T-helper 2 cell (primary cell): ENCODE measurements around the gene EIF4G3.

Experiments used
- DNase-seq, 5 experiments: peaks; one replicate each; pipeline versions ENCODE4 v3.0.0 to v3.0.0-alpha.2; 2012 to 2022

Gene EIF4G3

DNA sequence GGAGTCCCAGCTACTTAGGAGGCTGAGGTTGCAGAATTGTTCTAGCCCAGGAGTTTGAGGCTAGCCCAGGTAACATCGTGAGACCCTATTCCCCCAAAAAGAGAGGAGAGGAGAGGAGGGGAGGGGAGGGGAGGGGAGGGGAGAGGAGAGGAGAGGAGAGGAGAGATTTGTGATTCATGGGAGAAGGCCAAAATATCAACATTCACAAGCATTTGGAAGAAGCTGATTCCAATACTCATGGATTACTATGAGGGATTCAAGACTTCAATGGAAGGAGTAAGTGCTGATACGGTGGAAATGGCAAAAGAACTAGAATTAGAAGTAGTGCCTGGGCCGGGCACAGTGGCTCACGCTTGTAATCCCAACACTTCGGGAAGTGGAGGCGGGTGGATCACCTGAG lies 187.8 kb downstream of the EIF4G3 start:
- no peak for DNase-seq

DNA sequence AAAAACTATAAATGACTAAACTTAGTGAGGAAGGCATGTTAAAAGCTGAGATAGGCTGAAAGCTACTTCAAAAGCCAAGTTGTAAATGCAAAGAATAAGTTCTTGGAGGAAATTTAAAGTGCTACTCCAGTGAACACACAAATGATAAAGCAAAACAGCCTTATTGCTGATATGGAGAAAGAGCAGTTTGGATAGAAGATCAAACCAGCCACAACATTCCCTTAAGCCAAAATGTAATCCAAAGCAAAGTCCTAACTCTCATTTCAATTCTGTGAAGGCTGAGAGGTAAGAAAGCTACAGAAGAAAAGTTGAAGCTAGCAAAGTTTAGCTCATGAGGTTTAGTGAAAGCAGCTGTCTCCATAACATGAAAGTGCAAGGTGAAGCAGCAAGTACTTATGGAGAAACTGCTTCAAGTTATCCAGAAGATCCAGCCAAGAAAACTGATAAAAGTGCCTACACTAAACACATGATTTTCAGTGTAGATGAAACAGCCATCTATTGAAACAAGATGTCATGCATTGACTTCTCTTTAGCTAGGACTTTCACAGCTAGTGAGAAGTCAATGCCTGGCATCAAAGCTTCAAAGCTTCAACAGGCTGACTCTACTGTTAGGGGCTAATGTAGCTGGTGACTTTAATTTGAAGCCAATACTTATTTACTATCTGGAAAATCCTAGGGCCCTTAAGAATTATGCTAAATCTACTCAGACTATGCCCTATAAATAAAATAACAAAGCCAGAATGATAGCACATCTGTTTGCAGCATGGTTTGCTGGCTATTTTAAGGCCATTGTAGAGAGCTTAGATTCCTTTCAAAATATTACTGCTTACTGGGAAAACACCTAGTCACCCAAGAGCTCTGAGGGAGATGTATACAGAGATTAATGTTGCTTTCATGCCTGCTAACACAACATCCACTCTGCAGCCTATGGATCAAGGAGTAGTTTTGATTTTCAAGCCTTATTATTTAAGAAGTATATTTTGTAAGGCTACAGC lies 188.6 kb downstream of the EIF4G3 start:
- DNase-seq: peak in 1 of 5 experiments; percentile 26

DNA sequence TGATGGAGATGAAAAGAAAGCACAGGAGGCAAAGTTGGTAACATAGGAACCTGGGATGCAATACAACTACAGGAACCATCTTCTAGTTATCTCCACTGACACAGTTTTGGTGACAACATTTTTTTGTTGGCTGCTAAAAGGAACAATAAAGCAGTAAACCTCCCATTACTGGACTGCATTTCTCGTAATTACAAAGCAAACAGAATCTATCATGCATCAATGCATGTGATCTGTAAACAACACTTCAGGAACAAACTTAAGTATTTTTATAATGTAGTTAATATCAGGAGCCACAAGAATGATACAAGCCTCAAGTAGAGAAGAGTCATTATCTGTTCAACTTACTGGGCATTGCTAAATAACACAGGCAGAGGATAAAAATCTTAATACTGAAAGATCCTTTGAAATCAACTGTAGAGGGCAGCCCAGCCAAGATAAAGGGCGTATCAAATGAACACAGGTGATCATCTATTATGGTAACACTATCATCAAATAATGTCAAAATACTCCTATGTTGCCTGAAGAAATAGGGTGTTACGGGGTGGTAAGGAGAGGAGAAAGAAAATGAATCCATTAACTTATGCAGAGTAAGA lies 193.3 kb downstream of the EIF4G3 start:
- DNase-seq: no peak

DNA sequence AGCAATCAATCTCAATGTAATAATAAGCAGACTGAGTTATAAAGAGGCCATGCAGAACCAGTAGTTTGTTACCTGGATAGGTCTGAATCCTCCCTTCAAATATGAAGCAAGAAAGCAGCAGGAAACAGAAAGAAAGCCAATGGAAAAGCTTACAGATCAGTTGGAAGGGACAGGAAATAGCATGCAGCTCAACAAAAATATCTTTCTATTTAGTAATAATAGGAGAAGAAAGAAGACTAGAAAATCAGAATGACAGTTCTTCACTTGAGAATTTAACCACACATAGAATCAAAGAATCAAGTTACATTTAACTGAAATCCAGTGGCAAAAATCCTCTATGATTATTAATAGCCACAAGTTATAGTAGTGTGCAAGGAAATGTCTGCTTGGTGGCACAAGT lies 194.4 kb downstream of the EIF4G3 start:
- no peak for DNase-seq

DNA sequence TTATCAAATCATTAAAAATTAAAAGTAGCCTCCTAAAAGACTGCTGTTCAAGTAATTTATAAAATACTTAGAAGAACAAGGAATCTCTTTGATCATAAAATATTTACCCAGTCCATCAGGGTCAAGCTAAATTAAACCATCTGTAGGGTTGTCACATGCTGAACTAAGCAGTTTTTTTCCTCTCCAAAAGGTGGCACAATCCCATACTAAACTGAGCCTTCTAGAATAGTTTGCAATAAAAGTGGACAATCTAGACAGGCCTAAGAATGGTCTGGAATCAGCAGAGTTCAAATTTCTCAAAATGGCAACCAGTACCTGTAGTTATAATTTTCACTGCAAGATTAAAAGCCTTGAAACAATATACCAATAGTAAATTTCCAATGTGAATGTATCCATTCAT lies 194.8 kb downstream of the EIF4G3 start:
- DNase-seq: no peak

DNA sequence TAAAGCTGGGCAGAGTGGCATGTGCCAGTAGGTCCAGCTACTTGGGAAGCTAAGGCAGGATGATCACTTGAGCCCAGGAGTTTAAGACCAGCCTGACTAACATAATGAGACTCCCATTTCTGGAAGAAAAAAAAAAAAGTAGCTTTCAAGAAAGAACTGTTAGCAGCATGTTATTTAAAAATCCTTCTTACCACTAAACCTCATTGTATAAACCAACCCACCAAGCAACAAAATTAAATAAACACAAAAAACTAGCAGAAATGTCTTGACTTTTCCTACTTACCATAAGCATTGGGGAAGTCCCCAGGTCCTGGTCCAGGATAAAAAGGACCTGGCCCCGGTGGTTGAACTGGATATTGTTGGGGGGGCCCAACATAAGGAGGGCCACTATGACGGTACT lies 196.6 kb downstream of the EIF4G3 start:
- no peak for DNase-seq

DNA sequence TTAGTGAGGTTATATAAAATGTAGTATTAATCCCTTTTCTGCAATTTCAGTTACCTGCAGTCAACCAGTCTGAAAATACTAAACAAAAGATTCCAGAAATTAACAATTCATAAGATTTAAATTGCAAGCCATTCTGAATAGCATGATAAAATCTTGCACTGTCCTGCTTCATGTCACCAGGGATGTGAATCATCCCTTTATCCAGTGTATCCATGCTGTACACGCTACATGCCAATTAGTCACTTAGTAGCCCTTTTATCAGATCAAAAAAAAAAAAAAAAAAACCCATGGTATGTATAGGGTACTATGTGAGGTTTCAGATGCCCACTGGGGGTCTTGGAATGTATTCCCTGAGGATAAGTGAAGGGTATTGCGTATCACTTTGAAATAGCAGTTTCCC lies 198.3 kb downstream of the EIF4G3 start:
- DNase-seq: no peak

DNA sequence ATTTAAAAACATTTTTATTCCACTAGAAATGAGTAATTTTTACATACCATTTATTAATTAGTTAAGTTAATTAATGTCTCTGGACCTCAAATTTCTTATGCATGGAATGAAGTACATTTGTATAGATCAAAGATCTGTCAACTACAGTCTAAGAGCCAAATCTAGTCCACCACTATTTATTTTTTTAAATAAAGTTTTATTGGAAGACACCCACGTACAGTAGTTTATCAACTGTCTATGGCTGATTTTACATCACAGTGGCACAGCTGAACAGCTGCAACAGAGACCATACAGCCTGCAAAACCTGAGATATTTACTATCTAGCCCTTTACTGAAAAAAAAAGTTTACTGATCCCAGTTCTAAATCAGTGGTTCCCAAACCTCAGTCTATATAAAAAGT lies 201.0 kb downstream of the EIF4G3 start:
- no peak for DNase-seq

DNA sequence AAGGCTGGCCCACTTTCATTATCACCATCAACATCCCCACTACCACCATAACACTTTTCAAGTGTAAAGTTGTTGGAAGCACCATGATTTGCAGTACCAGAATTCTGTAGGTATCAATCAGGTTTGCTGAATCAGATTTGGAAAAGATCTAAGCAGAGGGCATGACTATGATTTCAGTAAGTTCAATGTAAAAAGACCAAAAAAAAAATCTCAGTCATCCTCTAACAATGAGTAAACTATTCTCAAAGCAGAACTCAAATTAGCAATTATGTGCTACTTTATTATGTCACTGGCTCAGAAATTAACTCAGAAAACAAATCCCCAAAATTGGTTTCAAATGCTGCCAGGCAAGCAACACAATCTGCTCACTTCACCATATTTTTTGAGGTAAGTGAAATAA lies 201.7 kb downstream of the EIF4G3 start:
- DNase-seq: no peak

DNA sequence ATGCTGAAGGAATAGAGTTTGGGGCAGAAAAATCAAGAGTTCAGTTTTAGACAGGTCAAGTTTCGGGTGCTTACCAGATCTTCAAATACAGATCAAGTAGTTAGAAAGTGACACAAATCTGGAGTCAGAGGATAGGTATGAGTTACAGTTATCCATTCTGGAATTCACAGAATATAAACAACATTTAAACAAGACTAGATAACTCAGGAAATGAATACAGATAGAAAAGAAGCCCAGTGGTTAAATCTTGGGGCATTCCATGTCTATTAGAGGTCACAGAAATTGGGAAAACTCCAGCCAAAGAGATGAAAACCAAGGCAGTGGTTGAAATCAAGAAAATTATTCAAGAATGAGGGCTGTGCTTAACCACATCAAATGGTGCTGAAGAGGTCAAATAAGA lies 202.6 kb downstream of the EIF4G3 start:
- DNase-seq: no peak

DNA sequence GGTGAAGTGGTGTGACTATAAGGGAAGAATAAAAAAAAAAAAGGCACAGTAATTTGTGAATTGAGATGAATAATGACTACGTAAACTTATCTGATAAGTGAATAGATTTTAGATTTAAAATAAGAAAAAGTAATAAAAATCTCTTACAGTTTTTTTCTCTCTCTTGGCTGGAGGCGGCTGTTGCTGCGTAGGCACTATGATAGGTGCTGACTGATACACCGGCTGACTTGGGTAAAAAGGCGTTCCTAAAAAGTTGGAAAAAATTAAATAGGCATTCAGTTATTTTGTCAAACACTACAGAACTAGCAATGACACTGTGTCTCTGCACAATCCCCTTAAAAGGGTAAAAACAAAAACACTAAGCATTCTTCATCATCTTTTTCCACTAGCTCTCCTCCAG lies 203.8 kb downstream of the EIF4G3 start:
- no peak for DNase-seq

DNA sequence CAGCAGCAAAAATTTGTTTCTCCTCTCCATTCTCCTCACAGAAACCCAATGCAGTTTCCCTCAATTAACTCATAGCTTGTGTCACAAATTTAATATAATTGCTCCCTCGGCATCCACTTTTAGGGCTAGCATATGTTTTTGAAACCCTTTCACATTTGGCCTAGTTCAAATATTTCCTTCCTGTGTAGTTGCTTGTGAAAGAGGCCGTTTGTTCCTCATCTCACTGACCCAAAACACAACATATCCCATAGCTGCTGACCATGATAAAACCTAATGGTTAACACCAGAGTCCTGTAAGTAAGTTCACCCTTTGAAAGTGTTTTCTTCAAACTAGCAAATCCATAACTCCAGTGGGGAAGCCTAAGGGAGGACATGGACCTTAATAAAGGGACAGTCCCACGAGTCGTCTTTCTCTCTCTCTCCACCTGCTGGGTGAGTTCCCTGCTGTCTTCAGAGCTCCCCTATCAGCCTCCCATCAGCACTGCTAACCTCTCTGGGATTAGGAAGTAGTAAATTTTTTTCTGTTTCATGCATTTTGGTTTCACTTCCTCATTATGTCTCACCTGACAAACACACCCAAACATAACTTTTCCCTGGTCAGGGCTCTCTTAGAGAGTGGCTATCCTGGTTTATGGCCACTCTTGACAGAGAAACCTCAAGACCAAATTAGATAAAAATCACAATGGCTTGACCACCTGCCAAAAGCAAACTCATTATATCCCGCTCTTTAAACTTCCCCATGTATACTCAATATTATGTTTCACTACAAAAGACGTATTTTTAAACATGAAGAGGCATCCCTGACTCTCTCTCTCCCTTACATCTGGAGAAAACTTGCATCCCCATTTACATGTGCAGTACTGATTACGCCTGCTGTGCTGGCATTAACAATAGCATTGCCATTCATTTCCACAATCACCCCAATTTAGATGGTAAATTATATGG lies 211.9 kb downstream of the EIF4G3 start:
- DNase-seq: no peak

DNA sequence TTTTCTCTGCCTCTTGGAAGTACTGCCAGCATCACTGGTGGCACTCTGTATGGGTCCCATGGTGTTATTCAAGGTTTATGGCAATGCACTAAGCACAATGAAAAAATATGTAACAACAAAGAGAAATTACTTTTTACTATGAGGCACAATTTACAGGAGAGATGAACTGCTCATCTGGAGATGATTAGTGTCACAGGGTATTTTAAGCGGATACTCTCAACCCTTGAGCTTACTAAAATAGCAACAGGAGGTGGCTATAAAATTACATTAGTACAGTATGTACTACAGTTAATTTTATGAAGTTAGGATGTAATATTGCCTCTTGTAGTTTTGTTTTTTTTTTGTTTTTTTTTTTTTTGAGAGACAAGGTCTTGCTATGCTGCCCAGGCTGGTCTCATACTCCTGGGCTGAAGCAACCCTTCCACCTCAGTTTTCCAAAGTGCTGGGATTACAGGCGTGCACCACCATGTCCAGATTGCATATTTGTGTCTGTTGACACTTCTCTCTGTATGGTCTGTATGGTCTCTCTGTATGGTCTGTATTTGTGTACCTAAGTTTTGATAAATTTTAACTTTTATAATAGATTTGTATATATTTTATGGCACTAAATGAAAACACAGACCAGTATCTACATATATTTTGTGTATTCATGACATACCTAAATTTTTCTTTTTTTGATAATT lies 214.0 kb downstream of the EIF4G3 start:
- no peak for DNase-seq

DNA sequence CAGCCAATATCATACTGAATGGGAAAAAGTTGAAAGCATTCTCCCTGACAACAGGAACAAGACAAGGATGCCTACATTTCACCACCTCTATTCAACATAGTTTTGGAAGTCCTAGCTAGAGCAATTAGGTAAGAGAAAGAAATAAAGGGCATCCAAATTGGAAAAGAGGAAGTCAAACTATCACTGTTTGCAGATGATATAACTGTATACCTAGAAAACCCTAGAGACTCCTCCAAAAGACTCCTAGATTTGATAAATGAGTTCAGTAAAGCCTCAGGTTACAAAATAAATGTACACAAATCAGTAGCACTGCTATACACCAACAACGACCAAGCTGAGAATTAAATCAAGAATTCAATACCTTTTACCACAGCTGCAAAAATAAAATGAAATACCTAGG lies 218.3 kb downstream of the EIF4G3 start:
- DNase-seq: no peak

DNA sequence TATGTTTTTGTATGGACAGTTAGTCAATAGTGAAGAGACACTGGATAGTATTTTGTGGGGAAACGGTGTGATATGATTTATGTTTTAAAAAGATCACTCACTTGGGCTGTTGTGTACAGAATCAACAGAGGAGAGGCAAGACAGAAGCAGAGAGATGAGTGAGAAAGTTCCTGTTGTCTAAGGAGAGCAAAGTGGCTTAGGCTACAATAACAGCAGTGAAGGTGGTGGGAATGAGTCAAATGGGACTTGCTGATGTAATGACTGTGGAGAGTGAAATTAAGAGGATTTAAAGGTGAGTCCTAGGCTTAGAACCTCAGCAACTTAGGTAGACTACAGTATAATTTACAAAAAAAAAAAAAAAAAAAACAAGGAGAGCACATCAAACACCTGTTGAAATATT lies 220.4 kb downstream of the EIF4G3 start:
- DNase-seq: peak in 1 of 5 experiments; percentile 5

DNA sequence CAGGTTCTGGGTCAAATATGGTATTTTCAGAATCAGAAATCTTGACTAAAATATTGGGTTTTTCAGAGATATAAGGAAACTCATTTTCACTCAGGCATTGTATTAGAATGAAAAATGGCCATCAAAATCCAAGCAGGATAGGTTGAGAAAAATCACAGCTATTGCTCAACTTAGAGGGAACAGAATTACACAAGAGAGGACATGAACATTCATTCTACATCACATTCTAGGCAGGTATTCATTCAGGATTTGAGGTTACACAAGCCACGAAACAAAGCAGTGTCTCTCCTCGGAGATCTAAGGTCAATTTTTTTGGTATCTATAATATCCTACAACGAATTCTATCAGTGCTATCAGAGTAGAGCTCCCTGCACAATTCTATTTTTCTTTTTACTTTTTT lies 226.0 kb downstream of the EIF4G3 start:
- DNase-seq: no peak

DNA sequence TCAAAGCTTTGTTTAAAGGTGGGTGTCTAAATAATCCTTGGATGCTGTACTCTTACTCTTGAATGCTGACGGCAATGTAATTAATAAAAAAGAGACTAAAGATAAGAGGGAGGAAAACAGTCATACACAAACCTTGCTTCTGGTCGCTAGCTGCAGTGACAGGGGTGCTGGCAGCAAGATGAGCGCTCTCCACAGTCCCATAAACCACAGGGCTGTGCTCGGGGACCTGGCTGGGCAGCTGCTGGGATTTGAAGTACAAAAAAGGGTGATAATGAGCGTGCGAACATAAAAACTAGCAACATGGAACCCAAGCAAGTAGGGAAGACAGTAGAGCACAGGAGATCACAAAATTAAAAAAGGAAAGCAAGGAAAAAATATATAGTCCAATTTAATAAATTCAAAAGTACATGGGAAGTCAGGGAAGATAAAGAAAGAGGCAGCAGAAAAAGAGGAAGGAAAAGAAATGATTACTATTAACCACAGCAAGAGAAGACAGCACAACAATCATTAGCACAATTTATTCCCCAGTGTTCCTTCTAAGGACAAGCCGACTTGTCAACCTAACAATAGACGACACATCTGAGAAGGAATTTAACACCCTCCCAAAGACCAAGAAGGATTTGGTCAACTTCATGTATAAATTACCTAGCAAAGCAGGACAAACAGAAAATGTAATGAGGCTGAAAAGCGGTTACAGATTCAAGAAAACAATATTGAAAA lies 226.7 kb downstream of the EIF4G3 start:
- DNase-seq: no peak

DNA sequence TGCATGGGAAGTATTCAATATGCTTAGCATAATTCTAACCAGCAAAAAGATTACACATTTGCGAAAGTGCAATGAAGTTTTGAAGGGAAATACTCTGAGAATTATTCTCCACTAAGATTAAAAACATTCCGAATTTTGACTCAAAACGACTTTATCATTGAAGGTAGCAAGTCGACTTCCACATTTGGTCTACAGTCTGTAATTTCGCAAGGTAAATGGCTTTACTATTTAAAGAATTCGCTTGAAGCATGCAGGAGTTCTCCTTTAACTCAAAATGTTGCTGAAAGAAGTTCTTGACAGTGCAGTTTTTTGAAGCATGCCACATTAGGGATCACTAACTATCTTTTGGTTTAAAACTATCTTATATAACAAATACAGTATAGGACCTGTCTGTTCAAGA lies 228.6 kb downstream of the EIF4G3 start:
- DNase-seq: no peak

DNA sequence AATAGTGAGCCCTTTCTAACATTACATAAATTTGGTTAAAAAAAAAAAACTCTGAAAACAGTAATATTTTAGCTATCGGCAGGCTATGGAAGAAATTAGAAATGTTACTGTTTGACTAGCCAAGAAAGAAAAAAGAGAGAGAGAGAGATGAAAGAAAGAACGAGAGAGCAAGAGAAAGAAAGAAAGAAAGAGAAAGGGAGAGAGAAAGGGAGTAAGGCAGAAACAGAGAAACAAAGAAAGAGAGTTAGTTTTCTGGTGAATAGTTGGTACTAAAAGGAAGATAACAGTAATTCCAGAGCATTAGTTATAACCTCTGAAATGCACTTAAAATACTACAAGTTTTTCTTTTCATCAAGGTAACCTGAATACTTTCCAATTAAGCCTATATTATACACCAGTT lies 229.3 kb downstream of the EIF4G3 start:
- no peak for DNase-seq

DNA sequence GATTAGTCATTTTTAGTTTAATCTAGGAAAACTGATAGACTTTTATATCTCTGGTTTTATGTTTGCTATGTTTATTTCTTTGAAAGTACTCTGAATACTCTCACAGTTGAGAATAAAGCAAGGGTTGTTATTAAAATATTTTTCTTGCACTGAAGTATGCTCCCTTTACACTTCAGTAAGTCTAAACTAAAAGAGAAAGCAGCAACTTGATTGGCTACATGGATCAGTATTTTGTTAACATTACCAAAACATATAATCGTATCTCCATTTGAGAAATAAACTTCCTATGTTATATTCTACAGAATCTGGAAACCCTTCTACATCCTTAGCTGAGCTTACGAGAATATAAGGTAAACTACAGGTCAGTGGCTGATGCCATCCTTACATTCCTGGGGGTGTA lies 240.1 kb downstream of the EIF4G3 start:
- DNase-seq: no peak

DNA sequence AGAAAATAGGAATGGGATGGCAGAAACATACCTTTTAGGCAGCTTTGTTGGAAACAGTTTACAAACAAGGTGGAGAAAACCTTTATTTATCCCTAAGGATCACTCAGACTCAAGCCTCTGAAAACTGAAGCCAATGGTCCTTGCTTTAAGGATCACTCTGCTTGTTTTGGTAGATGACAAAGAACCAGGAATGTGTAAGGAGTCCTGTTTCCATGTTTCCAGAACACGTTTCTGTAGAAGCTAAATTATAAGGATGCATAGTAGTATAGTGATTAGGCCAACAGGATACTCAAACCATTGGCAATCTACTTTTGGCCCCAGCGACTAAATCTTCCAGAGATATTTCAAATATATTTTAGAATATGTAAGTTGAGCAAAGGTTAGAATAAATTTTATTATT lies 240.5 kb downstream of the EIF4G3 start:
- no peak for DNase-seq

DNA sequence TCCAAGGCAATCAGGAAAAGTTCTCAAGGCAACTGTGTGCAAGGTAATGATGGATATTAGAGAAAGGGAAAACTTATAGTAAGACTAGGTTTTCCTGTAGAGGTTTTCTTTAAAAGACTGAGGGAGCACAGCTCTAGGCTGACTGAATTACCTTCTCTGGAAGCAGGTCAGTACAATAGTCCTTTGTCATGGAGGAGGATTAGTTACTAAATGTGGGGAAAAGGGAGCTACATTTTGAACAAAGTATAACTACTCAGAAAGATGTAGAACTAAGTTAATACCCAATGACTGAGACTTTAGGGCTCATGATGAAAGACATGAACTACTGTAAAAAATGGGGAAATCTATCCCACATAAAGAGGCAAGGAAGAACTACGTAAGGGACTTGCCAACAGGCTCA lies 241.0 kb downstream of the EIF4G3 start:
- no peak for DNase-seq
